HL-60/S4 treated with retinoic acid at 250 ng/mL for 4 days and 3 days (cell line): ENCODE data around the gene POU4F3.

Experiments
- in situ Hi-C: fragments of 300-500 bp; cut with MboI; formaldehyde crosslinking; loops from 2 replicates; pipeline ENCODE4 v1.7.0; 2022; ENCODE audit warnings: low sequenced_read_pairs

The POU4F3 gene

DNA sequence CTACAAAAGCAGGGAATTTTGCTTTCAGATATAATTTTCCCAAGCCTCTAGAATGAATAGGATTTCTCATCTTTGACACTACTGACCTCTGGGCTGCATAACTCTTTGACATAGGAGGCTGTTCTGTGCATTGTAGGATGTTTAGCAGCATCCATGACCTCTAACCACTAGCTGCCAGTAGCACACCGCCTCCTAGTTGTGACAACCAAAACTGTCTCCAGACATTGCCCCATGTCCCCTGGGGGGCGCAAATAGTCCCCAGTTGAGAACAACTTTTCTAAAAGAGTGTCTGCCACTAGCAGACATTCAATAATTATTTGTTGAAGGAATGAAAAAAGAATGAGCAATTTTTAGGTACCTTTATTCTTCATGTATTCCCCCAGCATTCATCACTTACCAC, 51.8 kb downstream of the POU4F3 start:
- in situ Hi-C loops: no loop called here
